Breast epithelium (tissue), 3 donors: ENCODE measurements around the gene PRKN.

ENCODE experiments used
- CTCF ChIP-seq, 3 donors: fragments of 450-650 bp; IDR thresholded peaks; one replicate each; pipeline ENCODE4 v1.5.1; 2016 to 2017; ENCODE audit warnings: antibody characterized with exemption in 3 of 3, mild to moderate bottlenecking in 3 of 3, moderate library complexity in 3 of 3
- POLR2A ChIP-seq: fragments of 450-650 bp; IDR thresholded peaks from one replicate; pipeline ENCODE4 v1.6.1; 2016; ENCODE audit warnings: antibody characterized with exemption, mild to moderate bottlenecking, moderate library complexity
- POLR2AphosphoS5 ChIP-seq, 3 donors: sonication (generic); formaldehyde crosslinking; IDR thresholded peaks; one replicate each; pipeline ENCODE4 v1.6.1; 2017; ENCODE audit warnings: antibody characterized with exemption in 3 of 3

GRCh38 chr6:162675503-162675902, 52.1 kb downstream of the PRKN start:
- no peak for TF ChIP-seq CTCF (IDR thresholded peaks at IDR 0.05)
- no peak for TF ChIP-seq POLR2A
- no peak for TF ChIP-seq POLR2AphosphoS5 (IDR thresholded peaks at IDR 0.05)
